Fibroblast of lung (primary cell): ENCODE data around the gene PGGT1B. TPM values are rescaled to one million over a fixed set of nuclear protein-coding genes. Genes with fewer than 3 reads are reported as not detected.
A peak's percentile ranks its signal among the peaks of the same experiment; 100 is the strongest.

Source experiments
- DNase-seq, 2 donors: peaks; one replicate each; pipeline versions ENCODE4 v3.0.0 to v3.0.0-alpha.2; 2010; ENCODE audit warnings: low read depth in 2 of 2
- H2AFZ ChIP-seq: 2 replicates; pipeline ENCODE4 v1.5.1; 2012; ENCODE audit warnings: low read length, control low read depth, inconsistent platforms
- H3K27ac ChIP-seq: 2 replicates; pipeline ENCODE4 v1.5.1; 2011; ENCODE audit warnings: low read length, control low read depth; ENCODE audit not compliant: insufficient read depth
- H3K27me3 ChIP-seq: 2 replicates; pipeline ENCODE4 v1.5.1; 2011; ENCODE audit warnings: mild to moderate bottlenecking, low read length; ENCODE audit not compliant: control insufficient read depth, insufficient read depth
- H3K36me3 ChIP-seq: 2 replicates; pipeline ENCODE4 v1.5.1; 2011; ENCODE audit warnings: low read length; ENCODE audit not compliant: control insufficient read depth, insufficient read depth
- H3K4me1 ChIP-seq: 2 replicates; pipeline ENCODE4 v1.5.1; 2011; ENCODE audit warnings: low read length; ENCODE audit not compliant: control insufficient read depth, insufficient read depth; ENCODE audit errors: extremely low read depth
- H3K4me2 ChIP-seq: 2 replicates; pipeline ENCODE4 v1.5.1; 2011; ENCODE audit warnings: low read length, control low read depth; ENCODE audit not compliant: insufficient read depth; ENCODE audit errors: extremely low read depth
- H3K4me3 ChIP-seq, 4 experiments: fragments of 200-600 bp in 1 of 4; sonication (generic) in 1 of 4; replicated peaks in 1 of 4; 2 replicates each; pipeline ENCODE4 v1.5.1; 2011 to 2016; ENCODE audit warnings: low read length in 4 of 4, low read depth in 3 of 4, mild to moderate bottlenecking in 3 of 4, control low read depth in 2 of 4, inconsistent platforms in 1 of 4, mixed read lengths in 1 of 4; ENCODE audit not compliant: insufficient read depth in 1 of 4; ENCODE audit errors: control extremely low read depth in 1 of 4
- H3K79me2 ChIP-seq: 2 replicates; pipeline ENCODE4 v1.5.1; 2012; ENCODE audit warnings: mild to moderate bottlenecking, low read length, inconsistent platforms; ENCODE audit not compliant: control insufficient read depth, insufficient read depth
- H3K9ac ChIP-seq: 2 replicates; pipeline ENCODE4 v1.5.1; 2011; ENCODE audit warnings: mild to moderate bottlenecking, low read length, control low read depth; ENCODE audit not compliant: insufficient read depth
- H3K9me3 ChIP-seq: 2 replicates; pipeline ENCODE4 v1.5.1; 2012; ENCODE audit warnings: low read depth, low read length; ENCODE audit not compliant: control insufficient read depth, insufficient read depth
- H4K20me1 ChIP-seq: 2 replicates; pipeline ENCODE4 v1.5.1; 2011; ENCODE audit warnings: low read length; ENCODE audit not compliant: control insufficient read depth, insufficient read depth; ENCODE audit errors: extremely low read depth
- CTCF ChIP-seq, 2 donors: IDR thresholded peaks in 1 of 2; conservative IDR thresholded peaks in 1 of 2; 1 replicate in 1 of 2; 2 replicates in 1 of 2; pipeline ENCODE4 v1.5.1; 2011 to 2012; ENCODE audit warnings: low read length in 2 of 2, control low read depth in 1 of 2, inconsistent platforms in 1 of 2, low read depth in 1 of 2, mild to moderate bottlenecking in 1 of 2
- EZH2 ChIP-seq: IDR thresholded peaks from 2 replicates; pipeline ENCODE4 v1.5.1; 2012; ENCODE audit warnings: low read length, control low read depth, mild to moderate bottlenecking; ENCODE audit errors: missing control alignments
- polyA plus RNA-seq, 2 donors: library from polyadenylated mRNA; depleted of rRNA in 1 of 2; stranded (reverse) in 1 of 2; unstranded in 1 of 2; fragments of >200 nt; gene quantifications; 2 replicates each; pipeline ENCODE4 v1.2.1, GENCODE V29; 2011 to 2012; ENCODE audit warnings: missing spikeins in 1 of 2
- total RNA-seq: library from RNA; depleted of rRNA; stranded (reverse); fragments of >200 nt; gene quantifications from 2 replicates; pipeline ENCODE4 v1.2.1, GENCODE V29; 2014

The PGGT1B gene
- total and polyA plus RNA-seq, 2 donors (not counting 1 experiment from before 2014, with no cell fraction given): 2.5 to 12.4 TPM

GRCh38 chr5:115179394-115180164 lies 83.1 kb downstream of the PGGT1B start:
- H3K9ac ChIP-seq: no peak overlapping the region
- DNase-seq: peak in 1 of 2 donors; percentile 20
- H3K36me3 ChIP-seq: no peaks in the 10 kb centered on the region
- H3K27ac ChIP-seq: no peak overlapping the region
- peaks cover 4% of the 10 kb centered on the region for H3K4me1 ChIP-seq
- H3K9me3 ChIP-seq: no peaks in the 10 kb centered on the region
- peak overlapping the region; percentile 16 for H2AFZ ChIP-seq
- peak overlapping the region; percentile 53 to 61 (median 58) for H3K4me3 ChIP-seq
- H3K79me2 ChIP-seq: no peaks in the 10 kb centered on the region
- TF ChIP-seq EZH2 (peak; percentile 89), CTCF (conservative IDR thresholded peaks at IDR 0.05 in 1 of 2, IDR thresholded peaks at IDR 0.05 in 1 of 2; ENCODE audit: low read depth in 1 of 2, low read length in 2 of 2) (no peak)
- H3K27me3 ChIP-seq: peaks cover 38% of the 10 kb centered on the region
- H4K20me1 ChIP-seq: no peaks in the 10 kb centered on the region
- peak overlapping the region; percentile 94 for H3K4me2 ChIP-seq

GRCh38 chr5:115179030-115179393 lies 83.7 kb downstream of the PGGT1B start:
- TF ChIP-seq CTCF (conservative IDR thresholded peaks at IDR 0.05 in 1 of 2, IDR thresholded peaks at IDR 0.05 in 1 of 2; ENCODE audit: low read depth in 1 of 2, low read length in 2 of 2): no peak
- Histone ChIP-seq H3K4me3 (no peak overlapping the region), H4K20me1 (no peaks in the 10 kb centered on the region), H3K9me3 (no peaks in the 10 kb centered on the region), H3K4me2 (peak overlapping the region; percentile 94), H3K9ac (no peak overlapping the region), H3K4me1 (peaks cover 4% of the 10 kb centered on the region), H3K79me2 (no peaks in the 10 kb centered on the region), H2AFZ (no peak overlapping the region), H3K27ac (no peak overlapping the region), H3K36me3 (no peaks in the 10 kb centered on the region), H3K27me3 (peaks cover 41% of the 10 kb centered on the region)
- DNase-seq: no peak

- no peaks in the 10 kb centered on the region for H3K9me3 ChIP-seq
- H3K79me2 ChIP-seq: no peaks in the 10 kb centered on the region
- no peaks in the 10 kb centered on the region for H4K20me1 ChIP-seq
- no peak for TF ChIP-seq EZH2
- no peak for TF ChIP-seq CTCF (conservative IDR thresholded peaks at IDR 0.05 in 1 of 2, IDR thresholded peaks at IDR 0.05 in 1 of 2; ENCODE audit: low read depth in 1 of 2, low read length in 2 of 2)
- no peak overlapping the region for H3K9ac ChIP-seq
- H3K4me2 ChIP-seq: peak overlapping the region; percentile 89
- peaks cover 18% of the 10 kb centered on the region for H3K27me3 ChIP-seq
- H3K36me3 ChIP-seq: no peaks in the 10 kb centered on the region
- no peak overlapping the region for H2AFZ ChIP-seq
- no peaks in the 10 kb centered on the region for H3K4me1 ChIP-seq
- DNase-seq: no peak
- peak overlapping the region; percentile 18 to 84 (median 56) for H3K4me3 ChIP-seq
- no peak overlapping the region for H3K27ac ChIP-seq
Measured at GRCh38 chr5:115170929-115171510, 91.7 kb downstream of the PGGT1B start.
